ENCODE results near the gene COA6. TPM values are rescaled to one million over a fixed set of nuclear protein-coding genes. Genes with fewer than 3 reads are reported as not detected.

COA6 gene
- total RNA-seq, 1 donor = 20.3 TPM

DNA sequence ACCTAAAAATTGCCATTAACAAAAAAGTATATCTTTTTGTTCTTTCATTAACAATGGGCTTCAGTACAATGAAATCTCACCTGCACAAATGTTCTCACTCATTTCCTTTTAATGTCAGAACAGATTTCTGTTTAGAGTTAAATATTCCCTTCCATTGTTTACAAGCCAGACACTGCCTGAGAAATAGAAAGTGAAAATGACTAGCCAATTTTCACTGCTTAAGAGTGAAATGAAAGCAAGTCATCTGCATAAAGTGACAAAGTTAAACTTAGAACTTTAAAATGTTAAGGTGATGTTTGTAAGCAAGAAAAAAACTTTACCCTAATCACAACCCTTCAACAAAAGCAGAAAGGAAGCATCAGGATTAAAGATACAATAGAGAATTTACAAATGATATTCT lies 27.5 kb downstream of the COA6 start:
- no peaks in the 10 kb centered on the region for H3K79me2 ChIP-seq (ENCODE audit: insufficient read depth, low read length)
- H2AFZ ChIP-seq (ENCODE audit: low read length) = no peak overlapping the region
- H3K36me3 ChIP-seq (ENCODE audit: insufficient read depth, low read length) = no peaks in the 10 kb centered on the region
- no peaks in the 10 kb centered on the region for H4K20me1 ChIP-seq (ENCODE audit: insufficient read depth, low read length)
- H3K9me3 ChIP-seq (ENCODE audit: low read depth, low read length) = no peaks in the 10 kb centered on the region
- peaks cover 10% of the 10 kb centered on the region for H3K4me1 ChIP-seq (ENCODE audit: insufficient read depth, low read length)
- no peak overlapping the region for H3K27ac ChIP-seq (ENCODE audit: low read depth, low read length)
- peak overlapping the region; percentile 49 for H3K4me2 ChIP-seq (ENCODE audit: insufficient read depth, low read length)
- TF ChIP-seq CTCF (IDR thresholded peaks at IDR 0.05; ENCODE audit: extremely low read depth, low read depth, low read length) = no peak
- H3K27me3 ChIP-seq (ENCODE audit: insufficient read depth, low read length) = no peaks in the 10 kb centered on the region
- no peak overlapping the region for H3K4me3 ChIP-seq (ENCODE audit: insufficient read depth, low read length)
- DNase-seq (ENCODE audit: insufficient read length, low spot score, missing footprints) = no peak

DNA sequence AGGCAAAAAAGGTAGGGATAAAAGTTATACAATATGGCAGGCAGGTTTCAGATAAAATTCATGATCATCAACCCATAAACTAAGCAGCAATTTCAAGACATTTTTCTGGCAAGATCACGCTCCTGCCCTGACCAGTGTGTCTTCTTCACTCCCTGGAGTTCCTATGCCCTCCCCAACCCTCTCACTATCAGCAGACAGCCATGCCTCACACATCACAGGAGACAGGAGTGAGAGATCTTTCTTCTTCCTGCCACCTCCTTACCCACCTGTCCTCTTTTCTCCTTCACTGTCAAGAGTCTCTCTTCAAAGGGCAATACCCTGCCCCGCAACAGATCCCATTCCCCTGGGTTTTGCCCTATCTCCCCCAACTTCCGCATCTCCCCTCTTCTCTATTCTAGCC lies 28.4 kb downstream of the COA6 start:
- H3K4me3 ChIP-seq (ENCODE audit: insufficient read depth, low read length) = no peak overlapping the region
- H3K27ac ChIP-seq (ENCODE audit: low read depth, low read length) = no peak overlapping the region
- no peaks in the 10 kb centered on the region for H3K27me3 ChIP-seq (ENCODE audit: insufficient read depth, low read length)
- H3K9me3 ChIP-seq (ENCODE audit: low read depth, low read length) = no peaks in the 10 kb centered on the region
- no peak overlapping the region for H2AFZ ChIP-seq (ENCODE audit: low read length)
- H3K4me2 ChIP-seq (ENCODE audit: insufficient read depth, low read length) = no peak overlapping the region
- DNase-seq (ENCODE audit: insufficient read length, low spot score, missing footprints) = no peak
- peaks cover 10% of the 10 kb centered on the region for H3K4me1 ChIP-seq (ENCODE audit: insufficient read depth, low read length)
- H3K79me2 ChIP-seq (ENCODE audit: insufficient read depth, low read length) = no peaks in the 10 kb centered on the region
- no peaks in the 10 kb centered on the region for H3K36me3 ChIP-seq (ENCODE audit: insufficient read depth, low read length)
- no peak for TF ChIP-seq CTCF (IDR thresholded peaks at IDR 0.05; ENCODE audit: extremely low read depth, low read depth, low read length)
- no peaks in the 10 kb centered on the region for H4K20me1 ChIP-seq (ENCODE audit: insufficient read depth, low read length)

- Histone ChIP-seq H3K79me2 (ENCODE audit: insufficient read depth, low read length) (no peaks in the 10 kb centered on the region), H3K4me1 (ENCODE audit: insufficient read depth, low read length) (peaks cover 10% of the 10 kb centered on the region), H2AFZ (ENCODE audit: low read length) (no peak overlapping the region), H3K27ac (ENCODE audit: low read depth, low read length) (no peak overlapping the region), H3K4me2 (ENCODE audit: insufficient read depth, low read length) (no peak overlapping the region), H4K20me1 (ENCODE audit: insufficient read depth, low read length) (no peaks in the 10 kb centered on the region), H3K4me3 (ENCODE audit: insufficient read depth, low read length) (no peak overlapping the region), H3K36me3 (ENCODE audit: insufficient read depth, low read length) (no peaks in the 10 kb centered on the region), H3K9me3 (ENCODE audit: low read depth, low read length) (no peaks in the 10 kb centered on the region), H3K27me3 (ENCODE audit: insufficient read depth, low read length) (no peaks in the 10 kb centered on the region)
- no peak for DNase-seq (ENCODE audit: insufficient read length, low spot score, missing footprints)
- TF ChIP-seq CTCF (IDR thresholded peaks at IDR 0.05; ENCODE audit: extremely low read depth, low read depth, low read length) = no peak
These were observed 29.7 kb downstream of the COA6 start for GRCh38 chr1:234402939-234403338.

DNA sequence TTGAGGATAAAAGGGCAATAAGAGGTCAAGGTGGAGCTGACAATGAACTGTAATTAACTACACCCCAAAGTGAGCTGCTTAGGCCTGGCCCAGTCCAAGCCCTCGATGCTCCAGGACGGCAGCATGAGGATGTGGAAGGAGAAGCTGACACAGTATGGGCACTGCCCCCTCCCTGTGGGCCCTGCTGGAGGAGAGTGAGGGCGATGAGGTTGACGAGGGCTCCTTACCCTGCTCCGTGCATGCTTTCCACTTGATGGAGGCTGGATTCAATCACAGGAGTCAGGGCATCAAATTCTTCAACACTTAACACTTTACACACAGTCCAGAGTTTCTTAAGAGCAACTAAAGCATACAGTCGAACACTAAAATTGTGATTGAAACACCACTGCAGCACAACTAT lies 32.4 kb downstream of the COA6 start:
- Histone ChIP-seq H3K4me1 (ENCODE audit: insufficient read depth, low read length) (no peaks in the 10 kb centered on the region), H3K4me3 (ENCODE audit: insufficient read depth, low read length) (no peak overlapping the region), H3K79me2 (ENCODE audit: insufficient read depth, low read length) (no peaks in the 10 kb centered on the region), H2AFZ (ENCODE audit: low read length) (no peak overlapping the region), H4K20me1 (ENCODE audit: insufficient read depth, low read length) (no peaks in the 10 kb centered on the region), H3K9me3 (ENCODE audit: low read depth, low read length) (no peaks in the 10 kb centered on the region), H3K4me2 (ENCODE audit: insufficient read depth, low read length) (no peak overlapping the region), H3K27ac (ENCODE audit: low read depth, low read length) (no peak overlapping the region), H3K36me3 (ENCODE audit: insufficient read depth, low read length) (peaks cover 7% of the 10 kb centered on the region), H3K27me3 (ENCODE audit: insufficient read depth, low read length) (no peaks in the 10 kb centered on the region)
- no peak for TF ChIP-seq CTCF (IDR thresholded peaks at IDR 0.05; ENCODE audit: extremely low read depth, low read depth, low read length)
- DNase-seq (ENCODE audit: insufficient read length, low spot score, missing footprints) = no peak
